ENCODE results near the gene DNMT1. TPM values are rescaled to one million over a fixed set of nuclear protein-coding genes. Genes with fewer than 3 reads are reported as not detected.

The DNMT1 gene
- total RNA-seq, 1 donor from 2014 or later = 57.7 TPM

GRCh38 chr19:10115392-10116084, 79.2 kb downstream of the DNMT1 start:
- no peak for DNase-seq (ENCODE audit: low spot score)

GRCh38 chr19:10114651-10115391, 79.9 kb downstream of the DNMT1 start:
- no peak for DNase-seq (ENCODE audit: low spot score)

- no peak for DNase-seq (ENCODE audit: low spot score)
These were observed 80.6 kb downstream of the DNMT1 start for GRCh38 chr19:10113964-10114650.

- no peak for DNase-seq (ENCODE audit: low spot score)
These were observed 81.2 kb downstream of the DNMT1 start for GRCh38 chr19:10113592-10113963.

GRCh38 chr19:10112895-10113591, 81.7 kb downstream of the DNMT1 start:
- DNase-seq (ENCODE audit: low spot score) = no peak

GRCh38 chr19:10112037-10112761, 82.6 kb downstream of the DNMT1 start:
- no peak for DNase-seq (ENCODE audit: low spot score)

GRCh38 chr19:10111405-10111811, 83.3 kb downstream of the DNMT1 start, which contains the start of gene P2RY11:
P2RY11 (plus strand) TSS chr19:10111693; CDS start chr19:10111722, 29 bp downstream.
- DNase-seq (ENCODE audit: low spot score) = no peak

GRCh38 chr19:10110972-10111317, 83.8 kb downstream of the DNMT1 start:
- DNase-seq (ENCODE audit: low spot score) = no peak

GRCh38 chr19:10110076-10110971, 84.4 kb downstream of the DNMT1 start:
- DNase-seq (ENCODE audit: low spot score) = no peak

GRCh38 chr19:10109528-10109927, 85.2 kb downstream of the DNMT1 start:
- DNase-seq (ENCODE audit: low spot score) = no peak

- DNase-seq (ENCODE audit: low spot score) = no peak
These were observed 86.9 kb downstream of the DNMT1 start for GRCh38 chr19:10107817-10108367.

GRCh38 chr19:10107254-10107653, 87.5 kb downstream of the DNMT1 start:
- no peak for DNase-seq (ENCODE audit: low spot score)

- peak; percentile 99 for DNase-seq (ENCODE audit: low spot score)
These were observed 88.4 kb downstream of the DNMT1 start, which contains the start of gene PPAN for GRCh38 chr19:10106100-10106936. PPAN (plus strand) TSS chr19:10106362; CDS start chr19:10106395, 33 bp downstream.

GRCh38 chr19:10105509-10106099, 89.1 kb downstream of the DNMT1 start:
- no peak for DNase-seq (ENCODE audit: low spot score)

GRCh38 chr19:10104665-10105508, 89.9 kb downstream of the DNMT1 start:
- no peak for DNase-seq (ENCODE audit: low spot score)

- DNase-seq (ENCODE audit: low spot score) = no peak
These were observed 90.6 kb downstream of the DNMT1 start for GRCh38 chr19:10104130-10104513.

- no peak for DNase-seq (ENCODE audit: low spot score)
These were observed 91.9 kb downstream of the DNMT1 start for GRCh38 chr19:10102787-10103236.
